T-helper 2 cell treated with Interferon-gamma antibody and Interleukin-4, amounts not matched to agents 100 ng/mL and 5 ng/mL, for 36 hours (primary cell): ENCODE measurements around the gene SEL1L. TPM values are rescaled to one million over a fixed set of nuclear protein-coding genes. Genes with fewer than 3 reads are reported as not detected.

Experiments
- total RNA-seq: library from RNA; stranded (reverse); gene quantifications from 2 replicates; pipeline ENCODE4 v1.2.3, GENCODE V29; 2022

The SEL1L gene
- total RNA-seq, 1 donor from 2014 or later = 62.6 TPM

Other genes with a start within 250 kb of the SEL1L start
- gene STON2, start 133.5 kb downstream of the SEL1L start, total RNA-seq = not detected in 2 replicates